SK-N-SH (cell line): ENCODE results near the gene GABRR1.

Experiments
- CHD2 ChIP-seq: fragments of 150-350 bp; IDR thresholded peaks from 2 replicates; pipeline ENCODE4 v1.6.1; 2018; ENCODE audit warnings: low read length; ENCODE audit not compliant: partially characterized antibody
- CTCF ChIP-seq: fragments of 200-600 bp; sonication (generic); IDR thresholded peaks from 2 replicates; pipeline ENCODE4 v1.6.1; 2017; ENCODE audit warnings: antibody characterized with exemption, mild to moderate bottlenecking, moderate library complexity
- EP300 ChIP-seq, 2 experiments: IDR thresholded peaks; 2 replicates each; pipeline versions ENCODE4 v1.4.0 to v1.6.1; 2012; ENCODE audit warnings: borderline replicate concordance in 1 of 2, low read depth in 1 of 2, low read length in 1 of 2
- GABPA ChIP-seq: IDR thresholded peaks from 2 replicates; pipeline ENCODE4 v1.4.0; 2012; ENCODE audit warnings: low read depth, mild to moderate bottlenecking
- POLR2AphosphoS5 ChIP-seq: IDR thresholded peaks from 2 replicates; pipeline ENCODE4 v1.6.1; 2012; ENCODE audit warnings: low read depth, low read length
- YY1 ChIP-seq: IDR thresholded peaks from 2 replicates; pipeline ENCODE4 v1.4.0; 2012; ENCODE audit warnings: low read depth, mild to moderate bottlenecking
- TF ChIP-seq, protein P1 (sequence below): fragments of 150-350 bp; IDR thresholded peaks from 2 replicates; pipeline ENCODE4 v1.6.1; 2017; ENCODE audit warnings: antibody characterized with exemption, low read length, low read depth, borderline replicate concordance

DNA sequence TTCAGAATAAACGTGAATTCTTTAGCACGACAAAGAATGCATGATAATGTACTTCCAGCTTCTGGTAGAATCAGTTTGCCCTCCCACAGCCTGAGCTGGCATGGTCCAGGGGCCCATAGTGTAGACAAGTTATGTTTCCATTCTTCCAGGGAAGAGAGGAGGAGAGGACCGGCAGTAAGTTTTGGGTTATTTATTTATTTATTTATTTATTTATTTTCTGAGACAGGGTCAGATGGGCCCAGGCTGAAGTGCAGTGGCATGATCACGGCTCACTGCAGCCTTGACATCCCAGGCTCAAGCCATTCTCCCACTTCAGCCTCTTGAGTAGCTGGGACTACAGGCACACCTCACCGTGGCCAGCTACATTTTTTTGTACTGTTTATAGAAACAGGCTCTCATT, 4.7 kb downstream of the GABRR1 start:
- no peak for TF ChIP-seq EP300 (IDR thresholded peaks at IDR 0.05; ENCODE audit: borderline replicate concordance in 1 of 2, low read depth in 1 of 2, low read length in 1 of 2)
- no peak for TF ChIP-seq GABPA
- TF ChIP-seq CTCF: no peak
- no peak for TF ChIP-seq YY1
- TF ChIP-seq POLR2AphosphoS5: no peak
- TF ChIP-seq, protein P1, sequence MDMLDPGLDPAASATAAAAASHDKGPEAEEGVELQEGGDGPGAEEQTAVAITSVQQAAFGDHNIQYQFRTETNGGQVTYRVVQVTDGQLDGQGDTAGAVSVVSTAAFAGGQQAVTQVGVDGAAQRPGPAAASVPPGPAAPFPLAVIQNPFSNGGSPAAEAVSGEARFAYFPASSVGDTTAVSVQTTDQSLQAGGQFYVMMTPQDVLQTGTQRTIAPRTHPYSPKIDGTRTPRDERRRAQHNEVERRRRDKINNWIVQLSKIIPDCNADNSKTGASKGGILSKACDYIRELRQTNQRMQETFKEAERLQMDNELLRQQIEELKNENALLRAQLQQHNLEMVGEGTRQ: no peak
- no peak for TF ChIP-seq CHD2
